Measurements from ENCODE around the gene ZNF189. TPM values are rescaled to one million over a fixed set of nuclear protein-coding genes. Genes with fewer than 3 reads are reported as not detected.
A peak's percentile ranks its signal among the peaks of the same experiment; 100 is the strongest.

ZNF189 gene
- total RNA-seq, 1 donor from 2014 or later = 18.8 TPM

- intact Hi-C loops (cut with micrococcal nuclease) = loop anchor here (5.0 kb wide), 1 partner anchor 73 kb away; the partner anchor contains the start of gene RNF20
- no peak for DNase-seq
- no peak overlapping the region for H3K4me3 ChIP-seq
- no peaks in the 10 kb centered on the region for H3K4me1 ChIP-seq
- H3K36me3 ChIP-seq = no peaks in the 10 kb centered on the region
- no peak overlapping the region for H3K27ac ChIP-seq (replicated peaks)
- H3K9me3 ChIP-seq (replicated peaks) = no peaks in the 10 kb centered on the region
- TF ChIP-seq, protein P1, sequence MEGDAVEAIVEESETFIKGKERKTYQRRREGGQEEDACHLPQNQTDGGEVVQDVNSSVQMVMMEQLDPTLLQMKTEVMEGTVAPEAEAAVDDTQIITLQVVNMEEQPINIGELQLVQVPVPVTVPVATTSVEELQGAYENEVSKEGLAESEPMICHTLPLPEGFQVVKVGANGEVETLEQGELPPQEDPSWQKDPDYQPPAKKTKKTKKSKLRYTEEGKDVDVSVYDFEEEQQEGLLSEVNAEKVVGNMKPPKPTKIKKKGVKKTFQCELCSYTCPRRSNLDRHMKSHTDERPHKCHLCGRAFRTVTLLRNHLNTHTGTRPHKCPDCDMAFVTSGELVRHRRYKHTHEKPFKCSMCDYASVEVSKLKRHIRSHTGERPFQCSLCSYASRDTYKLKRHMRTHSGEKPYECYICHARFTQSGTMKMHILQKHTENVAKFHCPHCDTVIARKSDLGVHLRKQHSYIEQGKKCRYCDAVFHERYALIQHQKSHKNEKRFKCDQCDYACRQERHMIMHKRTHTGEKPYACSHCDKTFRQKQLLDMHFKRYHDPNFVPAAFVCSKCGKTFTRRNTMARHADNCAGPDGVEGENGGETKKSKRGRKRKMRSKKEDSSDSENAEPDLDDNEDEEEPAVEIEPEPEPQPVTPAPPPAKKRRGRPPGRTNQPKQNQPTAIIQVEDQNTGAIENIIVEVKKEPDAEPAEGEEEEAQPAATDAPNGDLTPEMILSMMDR (IDR thresholded peaks at IDR 0.05; ENCODE audit: borderline replicate concordance) = peak; percentile 79
- no peaks in the 10 kb centered on the region for H3K27me3 ChIP-seq (ENCODE audit: low read depth)
Observed at GRCh38 chr9:101458963-101459631, 60.4 kb downstream of the ZNF189 start.

Other genes with a start within 250 kb of the ZNF189 start
- not detected for gene BAAT, start 13.8 kb upstream of the ZNF189 start, total RNA-seq
- gene MRPL50, start 233 bp upstream of the ZNF189 start, total RNA-seq = 17.3 TPM
- gene ALDOB, start 36.9 kb downstream of the ZNF189 start, total RNA-seq = 0.41 TPM
- gene RNF20, start 135.0 kb downstream of the ZNF189 start, total RNA-seq = 55.4 TPM
- not detected for gene PPP3R2, start 196.1 kb downstream of the ZNF189 start, total RNA-seq